Measurements from ENCODE around the gene LBR.

DNA sequence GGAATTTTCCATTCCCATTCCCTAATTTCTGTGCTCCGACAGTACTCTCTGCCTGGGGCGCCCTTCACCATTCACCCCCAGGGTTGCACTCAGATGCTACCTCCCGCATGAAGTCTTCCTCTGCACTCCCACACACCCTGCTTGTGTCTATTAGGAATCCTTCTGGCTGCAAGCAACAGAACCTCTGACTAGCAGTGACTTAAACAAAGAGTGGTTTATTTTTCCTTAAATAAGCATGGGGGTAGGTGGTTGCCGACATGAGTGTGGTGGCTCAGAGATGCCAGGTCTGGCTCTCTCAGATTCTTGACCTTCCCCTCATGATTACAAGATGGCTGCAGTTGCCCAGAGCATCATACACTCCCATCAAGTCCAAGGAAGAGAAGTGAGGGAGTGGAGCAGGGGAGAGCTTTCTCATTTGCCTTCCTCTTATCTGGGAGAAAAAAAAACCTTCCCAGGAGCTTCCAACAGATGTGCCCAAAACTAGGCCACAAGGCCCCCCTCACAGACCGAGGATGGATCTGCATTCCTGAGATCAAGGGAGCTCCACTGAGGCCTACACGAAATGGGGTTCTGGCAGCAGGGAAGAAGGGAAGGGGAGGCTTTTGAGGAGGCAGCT, 49.6 kb upstream of the LBR start:
- TF ChIP-seq POLR2A (IDR thresholded peaks at IDR 0.05), result no peak
- TF ChIP-seq, protein P1, sequence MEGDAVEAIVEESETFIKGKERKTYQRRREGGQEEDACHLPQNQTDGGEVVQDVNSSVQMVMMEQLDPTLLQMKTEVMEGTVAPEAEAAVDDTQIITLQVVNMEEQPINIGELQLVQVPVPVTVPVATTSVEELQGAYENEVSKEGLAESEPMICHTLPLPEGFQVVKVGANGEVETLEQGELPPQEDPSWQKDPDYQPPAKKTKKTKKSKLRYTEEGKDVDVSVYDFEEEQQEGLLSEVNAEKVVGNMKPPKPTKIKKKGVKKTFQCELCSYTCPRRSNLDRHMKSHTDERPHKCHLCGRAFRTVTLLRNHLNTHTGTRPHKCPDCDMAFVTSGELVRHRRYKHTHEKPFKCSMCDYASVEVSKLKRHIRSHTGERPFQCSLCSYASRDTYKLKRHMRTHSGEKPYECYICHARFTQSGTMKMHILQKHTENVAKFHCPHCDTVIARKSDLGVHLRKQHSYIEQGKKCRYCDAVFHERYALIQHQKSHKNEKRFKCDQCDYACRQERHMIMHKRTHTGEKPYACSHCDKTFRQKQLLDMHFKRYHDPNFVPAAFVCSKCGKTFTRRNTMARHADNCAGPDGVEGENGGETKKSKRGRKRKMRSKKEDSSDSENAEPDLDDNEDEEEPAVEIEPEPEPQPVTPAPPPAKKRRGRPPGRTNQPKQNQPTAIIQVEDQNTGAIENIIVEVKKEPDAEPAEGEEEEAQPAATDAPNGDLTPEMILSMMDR (IDR thresholded peaks at IDR 0.05), result no peak

All from adrenal gland (tissue), 5 donors.